ENCODE measurements around the gene LHX2. TPM values are rescaled to one million over a fixed set of nuclear protein-coding genes. Genes with fewer than 3 reads are reported as not detected.
A peak's percentile ranks its signal among the peaks of the same experiment; 100 is the strongest.

Gene LHX2
- total RNA-seq, 1 experiment from 2014 or later: not detected

DNA sequence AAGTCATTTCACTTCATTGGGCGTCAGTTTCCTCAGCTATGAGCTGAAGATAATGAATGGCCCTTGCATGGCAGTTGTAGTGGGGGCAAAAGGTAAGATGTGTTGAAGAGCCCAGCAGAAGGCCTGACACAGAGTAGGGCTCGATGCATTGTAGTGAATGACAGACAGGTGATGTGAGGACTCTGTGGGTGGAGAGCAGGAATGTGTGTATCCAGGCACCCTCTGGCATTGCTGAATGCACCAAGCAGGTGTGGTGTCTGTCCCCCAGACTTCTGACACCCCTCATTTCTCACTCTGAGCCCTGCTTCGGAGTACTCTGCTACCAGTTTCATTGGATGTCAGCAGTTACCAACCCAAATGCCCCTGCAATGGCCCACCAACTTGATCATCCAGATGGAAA is 22.4 kb downstream of the LHX2 start:
- Histone ChIP-seq H3K23me2 (ENCODE audit: insufficient read length, low read depth, low read length, poor library complexity, severe bottlenecking) (peaks cover 4% of the 10 kb centered on the region), H3K23ac (ENCODE audit: insufficient read length, low read depth, low read length) (no peak overlapping the region), H3K79me1 (ENCODE audit: insufficient read depth, low read depth, low read length, poor library complexity, severe bottlenecking) (no peaks in the 10 kb centered on the region), H4K91ac (ENCODE audit: insufficient read length, low read depth, low read length) (no peak overlapping the region), H2BK20ac (ENCODE audit: low read depth, low read length, poor library complexity, severe bottlenecking) (no peak overlapping the region), H2BK5ac (ENCODE audit: insufficient read length, low read length) (no peak overlapping the region), H3K27me3 (ENCODE audit: insufficient read depth, low read length) (peaks cover 8% of the 10 kb centered on the region; the same call in 1 of the 2 replicates), H3K9ac (ENCODE audit: extremely low read depth, insufficient read length, low read length) (no peak overlapping the region), H4K20me1 (ENCODE audit: control insufficient read depth, insufficient read depth, insufficient read length) (no peaks in the 10 kb centered on the region), H3K79me2 (ENCODE audit: insufficient read depth, low read length) (no peaks in the 10 kb centered on the region), H2AK5ac (ENCODE audit: insufficient read length, low read length) (no peak overlapping the region), H3K56ac (ENCODE audit: insufficient read length, low read depth, low read length) (no peak overlapping the region), H3K4me1 (ENCODE audit: insufficient read depth, low read length) (no peaks in the 10 kb centered on the region), H3K27ac (ENCODE audit: insufficient read length, low read depth, low read length) (no peak overlapping the region), H2BK15ac (ENCODE audit: low read depth, low read length) (no peak overlapping the region), H2AFZ (ENCODE audit: low read length) (no peak overlapping the region), H2BK120ac (ENCODE audit: low read depth, low read length, poor library complexity, severe bottlenecking) (no peak overlapping the region), H3K14ac (ENCODE audit: insufficient read depth, low read length) (no peak overlapping the region), H3K4ac (ENCODE audit: low read depth, low read length) (no peak overlapping the region), H3K18ac (ENCODE audit: insufficient read length, low read depth, low read length) (no peak overlapping the region), H2BK12ac (ENCODE audit: insufficient read length, low read depth, low read length) (no peak overlapping the region), H4K5ac (ENCODE audit: insufficient read length, low read depth, low read length) (no peak overlapping the region), H3K9me3 (ENCODE audit: control insufficient read depth, low read depth, low read length) (no peaks in the 10 kb centered on the region), H4K8ac (replicated peaks; ENCODE audit: insufficient read length, low read depth, low read length) (no peak overlapping the region), H3K4me2 (ENCODE audit: insufficient read depth, insufficient read length, low read length) (no peak overlapping the region), H3T11ph (ENCODE audit: low read length) (no peak overlapping the region)
- no peak for DNase-seq
- Mint-ChIP-seq H3K4me3 (no peak overlapping the region), H3K36me3 (ENCODE audit: insufficient read depth in 1 of 3, low read depth in 3 of 3) (no peaks in the 10 kb centered on the region), H3K27me3 (ENCODE audit: low read depth) (peaks cover 93% of the 10 kb centered on the region), H3K4me1 (peaks cover 5 to 13% of the 10 kb centered on the region in 2 experiments), H3K27ac (peak overlapping the region in 1 of 3 experiments; percentile 66; a peak in 1 of 7 replicates), H3K9me3 (no peaks in the 10 kb centered on the region)
- no CpG with 5 or more reads among the region's 3 CpGs for WGBS (ENCODE audit: extremely low coverage, insufficient read length, low lambda C conversion rate)
- TF ChIP-seq, protein P1, sequence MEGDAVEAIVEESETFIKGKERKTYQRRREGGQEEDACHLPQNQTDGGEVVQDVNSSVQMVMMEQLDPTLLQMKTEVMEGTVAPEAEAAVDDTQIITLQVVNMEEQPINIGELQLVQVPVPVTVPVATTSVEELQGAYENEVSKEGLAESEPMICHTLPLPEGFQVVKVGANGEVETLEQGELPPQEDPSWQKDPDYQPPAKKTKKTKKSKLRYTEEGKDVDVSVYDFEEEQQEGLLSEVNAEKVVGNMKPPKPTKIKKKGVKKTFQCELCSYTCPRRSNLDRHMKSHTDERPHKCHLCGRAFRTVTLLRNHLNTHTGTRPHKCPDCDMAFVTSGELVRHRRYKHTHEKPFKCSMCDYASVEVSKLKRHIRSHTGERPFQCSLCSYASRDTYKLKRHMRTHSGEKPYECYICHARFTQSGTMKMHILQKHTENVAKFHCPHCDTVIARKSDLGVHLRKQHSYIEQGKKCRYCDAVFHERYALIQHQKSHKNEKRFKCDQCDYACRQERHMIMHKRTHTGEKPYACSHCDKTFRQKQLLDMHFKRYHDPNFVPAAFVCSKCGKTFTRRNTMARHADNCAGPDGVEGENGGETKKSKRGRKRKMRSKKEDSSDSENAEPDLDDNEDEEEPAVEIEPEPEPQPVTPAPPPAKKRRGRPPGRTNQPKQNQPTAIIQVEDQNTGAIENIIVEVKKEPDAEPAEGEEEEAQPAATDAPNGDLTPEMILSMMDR (conservative IDR thresholded peaks at IDR 0.05): no peak

Measured in H9 (cell line).